ENCODE results near the gene TFAP2C. TPM values are rescaled to one million over a fixed set of nuclear protein-coding genes. Genes with fewer than 3 reads are reported as not detected.

TFAP2C gene
- total RNA-seq, 1 donor from 2014 or later: 2.2 TPM

- Histone ChIP-seq H3K4me1 (ENCODE audit: insufficient read depth, low read length) (no peaks in the 10 kb centered on the region), H4K20me1 (ENCODE audit: insufficient read depth, low read length) (no peaks in the 10 kb centered on the region), H3K36me3 (ENCODE audit: insufficient read depth, low read length) (no peaks in the 10 kb centered on the region), H3K4me2 (ENCODE audit: low read length) (no peak overlapping the region), H3K27me3 (ENCODE audit: insufficient read depth, low read length) (peaks cover 5% of the 10 kb centered on the region), H3K27ac (ENCODE audit: low read depth, low read length) (no peak overlapping the region), H3K9me3 (ENCODE audit: insufficient read depth, low read depth, low read length) (no peaks in the 10 kb centered on the region), H3K9ac (ENCODE audit: low read length) (no peak overlapping the region), H3K4me3 (ENCODE audit: insufficient read depth, low read depth, low read length) (no peak overlapping the region), H2AFZ (ENCODE audit: low read depth, low read length) (no peak overlapping the region), H3K79me2 (ENCODE audit: insufficient read depth, low read length) (no peaks in the 10 kb centered on the region)
- Mint-ChIP-seq H3K36me3 (ENCODE audit: low read depth, unreplicated experiment) (no peaks in the 10 kb centered on the region), H3K4me3 (ENCODE audit: unreplicated experiment) (no peak overlapping the region), H3K4me1 (ENCODE audit: low read depth, unreplicated experiment) (no peaks in the 10 kb centered on the region), H3K27ac (ENCODE audit: unreplicated experiment) (no peak overlapping the region), H3K9me3 (ENCODE audit: unreplicated experiment) (no peaks in the 10 kb centered on the region), H3K27me3 (ENCODE audit: low read depth, unreplicated experiment) (peaks cover 14% of the 10 kb centered on the region)
- TF ChIP-seq CTCF (IDR thresholded peaks at IDR 0.05; ENCODE audit: insufficient read depth, low read depth, low read length) (no peak), EZH2 (IDR thresholded peaks at IDR 0.05; ENCODE audit: insufficient read depth, low read length) (no peak)
- FAIRE-seq (no peak), DNase-seq (ENCODE audit: low read depth) (no peak)
These were observed 22.7 kb upstream of the TFAP2C start for GRCh38 chr20:56606174-56606945.

- H3K27ac ChIP-seq (ENCODE audit: low read depth, low read length): no peak overlapping the region
- peaks cover 14% of the 10 kb centered on the region for H3K27me3 Mint-ChIP-seq (ENCODE audit: low read depth, unreplicated experiment)
These were observed 21.9 kb upstream of the TFAP2C start for GRCh38 chr20:56607061-56607704.

More at GRCh38 chr20:56607061-56607704, 21.9 kb upstream of the TFAP2C start:
- Mint-ChIP-seq H3K4me1 (ENCODE audit: low read depth, unreplicated experiment) (no peaks in the 10 kb centered on the region), H3K4me3 (ENCODE audit: unreplicated experiment) (no peak overlapping the region), H3K36me3 (ENCODE audit: low read depth, unreplicated experiment) (no peaks in the 10 kb centered on the region), H3K9me3 (ENCODE audit: unreplicated experiment) (no peaks in the 10 kb centered on the region), H3K27ac (ENCODE audit: unreplicated experiment) (no peak overlapping the region)
- Histone ChIP-seq H3K9ac (ENCODE audit: low read length) (no peak overlapping the region), H3K4me1 (ENCODE audit: insufficient read depth, low read length) (no peaks in the 10 kb centered on the region), H2AFZ (ENCODE audit: low read depth, low read length) (no peak overlapping the region), H3K4me2 (ENCODE audit: low read length) (no peak overlapping the region), H3K79me2 (ENCODE audit: insufficient read depth, low read length) (no peaks in the 10 kb centered on the region), H3K27me3 (ENCODE audit: insufficient read depth, low read length) (peaks cover 3% of the 10 kb centered on the region), H3K36me3 (ENCODE audit: insufficient read depth, low read length) (no peaks in the 10 kb centered on the region), H3K4me3 (ENCODE audit: insufficient read depth, low read depth, low read length) (no peak overlapping the region), H4K20me1 (ENCODE audit: insufficient read depth, low read length) (no peaks in the 10 kb centered on the region), H3K9me3 (ENCODE audit: insufficient read depth, low read depth, low read length) (no peaks in the 10 kb centered on the region)
- DNase-seq (ENCODE audit: low read depth) (no peak), FAIRE-seq (no peak)
- TF ChIP-seq CTCF (IDR thresholded peaks at IDR 0.05; ENCODE audit: insufficient read depth, low read depth, low read length) (no peak), EZH2 (IDR thresholded peaks at IDR 0.05; ENCODE audit: insufficient read depth, low read length) (no peak)

Data from astrocyte (in vitro differentiated cells and primary cell).